K562 (cell line): Measurements from ENCODE around the gene ADARB2. TPM values are rescaled to one million over a fixed set of nuclear protein-coding genes. Genes with fewer than 3 reads are reported as not detected.

Experiments used
- ATAC-seq: fragments of 200-7000 bp; cut with Tn5 transposase; 3 replicates; pipeline ENCODE4 v1.9.1; 2020; ENCODE audit warnings: moderate library complexity
- BruUV-seq: library from RNA; stranded (reverse); fragments of 400-500 nt; replicated peaks from 2 replicates; lab custom pipeline; 2021; lab: Mats Ljungman, UMichigan
- CTCF ChIA-PET: fragments of 300-600 bp; formaldehyde crosslinking; extraction: SDS; loops from one replicate; lab custom pipeline; 2021; ENCODE audit warnings: low intra/inter-chr PET ratio; lab: Yijun Ruan, JAX
- POLR2A ChIA-PET: fragments of 300-600, 350-650 bp; sonication (Branson Sonifier 250); formaldehyde crosslinking; extraction: SDS; loops from one replicate; lab custom pipeline; 2021; ENCODE audit warnings: antibody characterized with exemption, inconsistent platforms; lab: Yijun Ruan, JAX
- DNase-seq, 4 experiments: peaks; one replicate each; pipeline versions ENCODE4 v3.0.0 to v3.0.0-alpha.2; 2011 to 2018; ENCODE audit warnings: low spot score in 3 of 4, mixed read lengths in 3 of 4; ENCODE audit errors: extremely low read depth in 1 of 4
- FAIRE-seq: peaks from 2 replicates; lab custom pipeline; 2011; peaks lifted over from hg19 to GRCh38; lab: Jason Lieb, UNC
- H2AFZ ChIP-seq: 2 replicates; pipeline ENCODE4 v1.6.0; 2011; ENCODE audit warnings: low read depth, low read length, control low read depth, inconsistent platforms
- H3K27ac ChIP-seq: fragments of 200-600 bp; 3 replicates; pipeline ENCODE4 v1.8.0; 2011; ENCODE audit warnings: low read depth, mild to moderate bottlenecking, control low read depth, inconsistent platforms, low read length, moderate library complexity, mixed read lengths; ENCODE audit errors: extremely low read depth
- H3K27me3 ChIP-seq, 2 experiments: fragments of 300-600 bp in 1 of 2; 2 replicates in 1 of 2; 3 replicates in 1 of 2; pipeline versions ENCODE4 v1.6.0 to v1.8.0; 2011; ENCODE audit warnings: inconsistent platforms in 2 of 2, low read length in 2 of 2, mild to moderate bottlenecking in 1 of 2, mixed read lengths in 1 of 2, moderate library complexity in 1 of 2; ENCODE audit not compliant: control insufficient read depth in 2 of 2, insufficient read depth in 2 of 2
- H3K36me3 ChIP-seq: fragments of 300-600 bp; 3 replicates; pipeline ENCODE4 v1.8.0; 2011; ENCODE audit warnings: mild to moderate bottlenecking, low read length, inconsistent platforms; ENCODE audit not compliant: control insufficient read depth, insufficient read depth
- H3K4me1 ChIP-seq, 2 experiments: fragments of 200-600 bp in 1 of 2; replicated peaks in 1 of 2; 2 replicates in 1 of 2; 3 replicates in 1 of 2; pipeline versions ENCODE4 v1.5.1 to v1.8.0; 2011; ENCODE audit warnings: inconsistent platforms in 2 of 2, low read length in 2 of 2, mild to moderate bottlenecking in 1 of 2, mixed read lengths in 1 of 2, moderate library complexity in 1 of 2; ENCODE audit not compliant: control insufficient read depth in 2 of 2, insufficient read depth in 2 of 2
- H3K4me2 ChIP-seq: 2 replicates; pipeline ENCODE4 v1.6.1; 2011; ENCODE audit warnings: low read length, control low read depth, inconsistent platforms, mixed read lengths; ENCODE audit not compliant: insufficient read depth
- H3K4me3 ChIP-seq: fragments of 200-600 bp; sonication (generic), shearing (Covaris generic); 2 replicates; pipeline ENCODE4 v1.5.1; 2016; ENCODE audit warnings: control low read depth, inconsistent platforms
- H3K79me2 ChIP-seq: fragments of 200-600 bp; 3 replicates; pipeline ENCODE4 v1.8.0; 2011; ENCODE audit warnings: low read length, inconsistent platforms; ENCODE audit not compliant: control insufficient read depth, insufficient read depth
- H3K9ac ChIP-seq, 2 experiments: 2 replicates each; pipeline versions ENCODE4 v1.6.0 to v1.6.1; 2011; ENCODE audit warnings: low read depth in 2 of 2, low read length in 2 of 2, control low read depth in 1 of 2, inconsistent platforms in 1 of 2, mild to moderate bottlenecking in 1 of 2, mixed read lengths in 1 of 2; ENCODE audit not compliant: insufficient read depth in 1 of 2
- H3K9me1 ChIP-seq: one replicate; pipeline ENCODE4 v1.6.0; 2011; ENCODE audit warnings: inconsistent platforms, mild to moderate bottlenecking, low read length, moderate library complexity; ENCODE audit not compliant: control insufficient read depth, insufficient read depth
- H3K9me3 ChIP-seq: replicated peaks from 2 replicates; pipeline ENCODE4 v1.5.1; 2011; ENCODE audit warnings: low read depth, low read length, inconsistent platforms; ENCODE audit not compliant: control insufficient read depth, insufficient read depth
- H4K20me1 ChIP-seq: replicated peaks from 2 replicates; pipeline ENCODE4 v1.6.1; 2011; ENCODE audit warnings: low read length, inconsistent platforms, mixed read lengths; ENCODE audit not compliant: control insufficient read depth, insufficient read depth
- ATF1 ChIP-seq, 2 experiments: fragments of 450-650 bp in 1 of 2; IDR thresholded peaks; 2 replicates each; pipeline ENCODE4 v1.6.1; 2016; ENCODE audit warnings: missing compliant biosample characterization in 1 of 2, missing genetic modification characterization in 1 of 2
- HBP1 ChIP-seq: fragments of 450-650 bp; formaldehyde crosslinking; IDR thresholded peaks from 2 replicates; pipeline ENCODE4 v1.4.0; 2022; ENCODE audit warnings: missing genetic modification characterization
- TAF7 ChIP-seq: fragments of 450-650 bp; IDR thresholded peaks from 2 replicates; pipeline ENCODE4 v1.6.1; 2016; ENCODE audit warnings: missing genetic modification characterization, missing compliant biosample characterization
- ZNF316 ChIP-seq: fragments of 450-650 bp; IDR thresholded peaks from 2 replicates; pipeline ENCODE4 v1.6.1; 2016
- WGBS: fragments of 100-300 bp; shearing (Covaris generic); methylation state at CpG from one replicate; pipeline ENCODE4 v1.1.6; 2016; ENCODE audit warnings: low coverage, mixed read lengths; ENCODE audit not compliant: insufficient coverage; ENCODE audit errors: missing lambda C conversion rate; 5-methylcytosine and 5-hydroxymethylcytosine counted together
- in situ Hi-C: fragments of 300-500 bp; cut with MboI; formaldehyde crosslinking; loops from 4 replicates; pipeline ENCODE4 v1.15.0; 2018; ENCODE audit warnings: inconsistent platforms, mixed read lengths
- intact Hi-C: fragments of 100-400 bp; cut with micrococcal nuclease; formaldehyde crosslinking; loops from 2 replicates; pipeline ENCODE4 v1.14.2; 2022
- polyA plus RNA-seq, 8 experiments: library from polyadenylated mRNA; depleted of rRNA in 4 of 8; stranded (reverse) in 5 of 8; unstranded in 3 of 8; fragments of >200 nt; fragmentation: Nextera tagmentation in 2 of 8; fragmentation: Illumina TruSeq in 1 of 8; extraction: Ambion mirVana in 2 of 8; extraction: Trizol in 1 of 8; gene quantifications; 2 replicates each; pipeline versions ENCODE4 v1.2.1 to v1.2.3, GENCODE V29; 2011 to 2014; ENCODE audit warnings: inconsistent platforms in 1 of 8, missing spikeins in 1 of 8
- total RNA-seq, 7 experiments: library from RNA; depleted of rRNA in 6 of 7; stranded (reverse); fragments of >200 nt in 6 of 7; fragmentation: Illumina TruSeq in 2 of 7; extraction: Trizol in 2 of 7; gene quantifications; 2 replicates each; pipeline versions ENCODE4 v1.2.1 to v1.2.3, GENCODE V29; 2011 to 2021; ENCODE audit warnings: low replicate concordance in 1 of 7

ADARB2 gene
- total and polyA plus RNA-seq, 9 of the 15 experiments (the other 6 are each of a cell fraction or from before 2014, with no cell fraction given), result not detected

- ChIA-PET POLR2A (no interaction called here), CTCF (no interaction called here)
- Histone ChIP-seq H3K36me3 (no peaks in the 10 kb centered on the region), H3K9me3 (no peaks in the 10 kb centered on the region), H4K20me1 (no peaks in the 10 kb centered on the region), H3K9ac (no peak overlapping the region), H3K4me2 (no peak overlapping the region), H3K79me2 (no peaks in the 10 kb centered on the region), H3K4me1 (no peaks in the 10 kb centered on the region), H3K27ac (no peak overlapping the region), H2AFZ (no peak overlapping the region), H3K9me1 (no peaks in the 10 kb centered on the region), H3K27me3 (no peaks in the 10 kb centered on the region), H3K4me3 (no peak overlapping the region)
- BruUV-seq, result no TSS peak
- TF ChIP-seq ZNF316, result peak; percentile 47; the same call in 1 of the 2 replicates
- TF ChIP-seq HBP1 (CRISPR knock-in tag), result no peak
- no peak for TF ChIP-seq TAF7 (tag)
- TF ChIP-seq ATF1 (CRISPR knock-in tag; IDR thresholded peaks at IDR 0.05), result no peak
- TF ChIP-seq ATF1 (tag; IDR thresholded peaks at IDR 0.05), result peak; percentile 82
- in situ Hi-C loops, result no loop called here
- no peak for ATAC-seq
- DNase-seq, result no peak
- WGBS, result 0% methylated on average over 5 of the region's 5 CpGs
- intact Hi-C loops, result no loop called here
- no peak for FAIRE-seq
These were observed 241.3 kb downstream of the ADARB2 start for GRCh38 chr10:1495915-1496517.
